PFSK-1 (cell line): Measurements from ENCODE around the gene ERC1.

Experiments used
- FOXP2 ChIP-seq: optimal IDR thresholded peaks from 2 replicates; pipeline ENCODE3; 2011; ENCODE audit warnings: borderline replicate concordance, control low read depth, inconsistent platforms; ENCODE audit not compliant: insufficient read depth; ENCODE audit errors: extremely low read length, extremely low read depth
- POLR2AphosphoS5 ChIP-seq: IDR thresholded peaks from 2 replicates; pipeline ENCODE4 v1.6.1; 2012; ENCODE audit warnings: low read depth, mild to moderate bottlenecking, control low read depth, low read length, moderate library complexity
- SIN3A ChIP-seq: IDR thresholded peaks from 2 replicates; pipeline ENCODE4 v1.6.1; 2012; ENCODE audit warnings: mild to moderate bottlenecking, low read length, moderate library complexity, borderline replicate concordance; ENCODE audit not compliant: insufficient read depth
- TAF1 ChIP-seq: IDR thresholded peaks from 2 replicates; pipeline ENCODE4 v1.6.1; 2012; ENCODE audit warnings: low read length, control low read depth, borderline replicate concordance; ENCODE audit not compliant: insufficient read depth
- TF ChIP-seq, protein P1 (sequence below), 2 experiments: IDR thresholded peaks; 2 replicates each; pipeline versions ENCODE4 v1.6.1 to v1.8.0; 2011 to 2012; ENCODE audit warnings: low read depth in 2 of 2, low read length in 2 of 2, control low read depth in 1 of 2, inconsistent platforms in 1 of 2, mild to moderate bottlenecking in 1 of 2, moderate library complexity in 1 of 2; ENCODE audit not compliant: insufficient read depth in 1 of 2

Gene ERC1

GRCh38 chr12:1488908-1489381 is 497.9 kb downstream of the ERC1 start:
- no peak for TF ChIP-seq SIN3A
- TF ChIP-seq TAF1, result no peak
- TF ChIP-seq, protein P1, sequence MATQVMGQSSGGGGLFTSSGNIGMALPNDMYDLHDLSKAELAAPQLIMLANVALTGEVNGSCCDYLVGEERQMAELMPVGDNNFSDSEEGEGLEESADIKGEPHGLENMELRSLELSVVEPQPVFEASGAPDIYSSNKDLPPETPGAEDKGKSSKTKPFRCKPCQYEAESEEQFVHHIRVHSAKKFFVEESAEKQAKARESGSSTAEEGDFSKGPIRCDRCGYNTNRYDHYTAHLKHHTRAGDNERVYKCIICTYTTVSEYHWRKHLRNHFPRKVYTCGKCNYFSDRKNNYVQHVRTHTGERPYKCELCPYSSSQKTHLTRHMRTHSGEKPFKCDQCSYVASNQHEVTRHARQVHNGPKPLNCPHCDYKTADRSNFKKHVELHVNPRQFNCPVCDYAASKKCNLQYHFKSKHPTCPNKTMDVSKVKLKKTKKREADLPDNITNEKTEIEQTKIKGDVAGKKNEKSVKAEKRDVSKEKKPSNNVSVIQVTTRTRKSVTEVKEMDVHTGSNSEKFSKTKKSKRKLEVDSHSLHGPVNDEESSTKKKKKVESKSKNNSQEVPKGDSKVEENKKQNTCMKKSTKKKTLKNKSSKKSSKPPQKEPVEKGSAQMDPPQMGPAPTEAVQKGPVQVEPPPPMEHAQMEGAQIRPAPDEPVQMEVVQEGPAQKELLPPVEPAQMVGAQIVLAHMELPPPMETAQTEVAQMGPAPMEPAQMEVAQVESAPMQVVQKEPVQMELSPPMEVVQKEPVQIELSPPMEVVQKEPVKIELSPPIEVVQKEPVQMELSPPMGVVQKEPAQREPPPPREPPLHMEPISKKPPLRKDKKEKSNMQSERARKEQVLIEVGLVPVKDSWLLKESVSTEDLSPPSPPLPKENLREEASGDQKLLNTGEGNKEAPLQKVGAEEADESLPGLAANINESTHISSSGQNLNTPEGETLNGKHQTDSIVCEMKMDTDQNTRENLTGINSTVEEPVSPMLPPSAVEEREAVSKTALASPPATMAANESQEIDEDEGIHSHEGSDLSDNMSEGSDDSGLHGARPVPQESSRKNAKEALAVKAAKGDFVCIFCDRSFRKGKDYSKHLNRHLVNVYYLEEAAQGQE (IDR thresholded peaks at IDR 0.05; ENCODE audit: insufficient read depth in 1 of 2, low read depth in 2 of 2, low read length in 2 of 2), result no peak
- TF ChIP-seq FOXP2, result no peak
- no peak for TF ChIP-seq POLR2AphosphoS5

DNA sequence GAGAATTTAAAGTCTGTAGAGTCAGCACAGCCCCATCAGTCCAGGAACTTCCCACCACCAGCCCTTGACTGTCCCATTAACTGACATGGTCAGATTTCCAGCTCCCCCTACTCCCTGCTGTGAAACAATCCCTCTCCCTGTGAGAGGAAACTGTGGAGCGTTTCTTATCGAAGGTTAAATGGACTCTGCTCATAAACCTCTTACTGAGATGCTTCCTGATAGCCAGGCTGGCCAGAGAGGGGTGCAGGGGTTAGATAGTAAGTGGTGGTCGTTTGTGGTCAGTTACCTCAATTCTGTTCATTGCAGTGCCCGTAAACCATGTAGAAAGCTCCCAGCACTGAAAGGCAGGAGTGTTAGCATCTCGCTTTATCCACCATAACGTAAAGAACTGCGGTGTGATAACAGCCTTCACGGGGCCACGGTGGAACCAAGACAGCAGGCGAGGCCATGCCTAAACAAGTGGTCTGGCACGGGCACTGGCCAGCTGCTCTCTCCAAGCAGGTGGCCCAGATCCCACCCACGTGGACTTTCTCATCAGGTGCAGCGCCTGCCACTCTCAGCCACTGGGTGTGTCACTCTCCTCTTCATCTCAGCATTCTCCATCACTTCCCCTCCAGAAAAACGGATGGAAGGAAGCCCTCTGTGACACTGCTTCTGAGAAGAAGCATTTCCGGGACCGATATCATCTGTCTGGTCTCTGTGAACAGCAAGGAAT is 501.1 kb downstream of the ERC1 start:
- TF ChIP-seq, protein P1 (IDR thresholded peaks at IDR 0.05; ENCODE audit: insufficient read depth in 1 of 2, low read depth in 2 of 2, low read length in 2 of 2), result no peak
- TF ChIP-seq SIN3A, result no peak
- no peak for TF ChIP-seq POLR2AphosphoS5
- no peak for TF ChIP-seq FOXP2
- TF ChIP-seq TAF1, result no peak

- TF ChIP-seq FOXP2 (no peak), TAF1 (no peak), SIN3A (no peak), POLR2AphosphoS5 (no peak)
- TF ChIP-seq, protein P1 (IDR thresholded peaks at IDR 0.05; ENCODE audit: insufficient read depth in 1 of 2, low read depth in 2 of 2, low read length in 2 of 2), result no peak
Measured at GRCh38 chr12:1493781-1494565, 502.9 kb downstream of the ERC1 start.

GRCh38 chr12:1494856-1495255 is 503.8 kb downstream of the ERC1 start:
- TF ChIP-seq TAF1 (no peak), POLR2AphosphoS5 (no peak), FOXP2 (no peak), SIN3A (no peak)
- TF ChIP-seq, protein P1 (IDR thresholded peaks at IDR 0.05; ENCODE audit: insufficient read depth in 1 of 2, low read depth in 2 of 2, low read length in 2 of 2), result no peak
